ENCODE results near the gene PHYHD1. TPM values are rescaled to one million over a fixed set of nuclear protein-coding genes. Genes with fewer than 3 reads are reported as not detected.

PHYHD1 gene
- total RNA-seq, 2 donors from 2014 or later: 0.24 to 1.1 TPM

- H3K4me3 Mint-ChIP-seq: no peak overlapping the region
- peak overlapping the region; percentile 31 to 88 for H3K27ac Mint-ChIP-seq
- H3K9me3 Mint-ChIP-seq: no peaks in the 10 kb centered on the region
- H3K36me3 Mint-ChIP-seq: no peaks in the 10 kb centered on the region
- DNase-seq (ENCODE audit: low spot score) (no peak), ATAC-seq (peak; percentile 88 to 89)
- no peaks in the 10 kb centered on the region for H3K27me3 Mint-ChIP-seq
- H3K4me1 Mint-ChIP-seq (ENCODE audit: low read depth in 2 of 2): peaks cover 35 to 38% of the 10 kb centered on the region in 2 donors
These were observed 28.4 kb upstream of the PHYHD1 start for GRCh38 chr9:128892221-128892921.

- H3K27me3 Mint-ChIP-seq: no peaks in the 10 kb centered on the region
- DNase-seq (ENCODE audit: low spot score) (no peak), ATAC-seq (peak in 1 of 2 donors; percentile 34)
- H3K4me1 Mint-ChIP-seq (ENCODE audit: low read depth in 2 of 2): peaks cover 39 to 42% of the 10 kb centered on the region in 2 donors
- H3K9me3 Mint-ChIP-seq: no peaks in the 10 kb centered on the region
- peak overlapping the region; percentile 61 to 88 for H3K27ac Mint-ChIP-seq
- H3K4me3 Mint-ChIP-seq: no peak overlapping the region
- H3K36me3 Mint-ChIP-seq: no peaks in the 10 kb centered on the region
These were observed 27.4 kb upstream of the PHYHD1 start for GRCh38 chr9:128893354-128893753.

- no peak for DNase-seq (ENCODE audit: low spot score)
- no peaks in the 10 kb centered on the region for H3K27me3 Mint-ChIP-seq
- peak overlapping the region; percentile 17 to 71 for H3K27ac Mint-ChIP-seq
- H3K4me1 Mint-ChIP-seq (ENCODE audit: low read depth in 2 of 2): peaks cover 44 to 46% of the 10 kb centered on the region in 2 donors
- peak overlapping the region; percentile 20 for H3K4me3 Mint-ChIP-seq
- no peaks in the 10 kb centered on the region for H3K36me3 Mint-ChIP-seq
- ATAC-seq: no peak
- no peaks in the 10 kb centered on the region for H3K9me3 Mint-ChIP-seq
These were observed 26.0 kb upstream of the PHYHD1 start for GRCh38 chr9:128894764-128895163.

- Mint-ChIP-seq H3K4me3 (no peak overlapping the region), H3K4me1 (ENCODE audit: low read depth in 2 of 2) (peaks cover 47 to 53% of the 10 kb centered on the region in 2 donors), H3K27me3 (no peaks in the 10 kb centered on the region), H3K27ac (peak overlapping the region; percentile 71 to 91), H3K9me3 (no peaks in the 10 kb centered on the region), H3K36me3 (no peaks in the 10 kb centered on the region)
- ATAC-seq (no peak), DNase-seq (ENCODE audit: low spot score) (no peak)
These were observed 25.2 kb upstream of the PHYHD1 start for GRCh38 chr9:128895556-128895955.

- Mint-ChIP-seq H3K4me3 (peak overlapping the region; percentile 38), H3K4me1 (ENCODE audit: low read depth in 2 of 2) (peaks cover 49 to 58% of the 10 kb centered on the region in 2 donors), H3K9me3 (no peaks in the 10 kb centered on the region), H3K27ac (peak overlapping the region; percentile 91), H3K36me3 (no peaks in the 10 kb centered on the region), H3K27me3 (no peaks in the 10 kb centered on the region)
- no peak for ATAC-seq
- no peak for DNase-seq (ENCODE audit: low spot score)
These were observed 22.4 kb upstream of the PHYHD1 start for GRCh38 chr9:128898382-128898781.

- Mint-ChIP-seq H3K4me1 (ENCODE audit: low read depth in 2 of 2) (peaks cover 48 to 56% of the 10 kb centered on the region in 2 donors), H3K36me3 (no peaks in the 10 kb centered on the region), H3K27me3 (no peaks in the 10 kb centered on the region), H3K4me3 (peak overlapping the region; percentile 80), H3K9me3 (no peaks in the 10 kb centered on the region), H3K27ac (peak overlapping the region; percentile 91)
- ATAC-seq (no peak), DNase-seq (ENCODE audit: low spot score) (no peak)
These were observed 21.8 kb upstream of the PHYHD1 start for GRCh38 chr9:128898845-128899565.

- Mint-ChIP-seq H3K36me3 (no peaks in the 10 kb centered on the region), H3K4me3 (peak overlapping the region; percentile 80), H3K27me3 (no peaks in the 10 kb centered on the region), H3K4me1 (ENCODE audit: low read depth in 2 of 2) (peaks cover 47 to 54% of the 10 kb centered on the region in 2 donors), H3K9me3 (no peaks in the 10 kb centered on the region), H3K27ac (peak overlapping the region; percentile 91)
- ATAC-seq (peak; percentile 48 to 77), DNase-seq (ENCODE audit: low spot score) (no peak)
These were observed 21.0 kb upstream of the PHYHD1 start for GRCh38 chr9:128899566-128900322.

- DNase-seq (ENCODE audit: low spot score) (no peak), ATAC-seq (no peak)
- peaks cover 40 to 43% of the 10 kb centered on the region in 2 donors for H3K4me1 Mint-ChIP-seq (ENCODE audit: low read depth in 2 of 2)
- H3K9me3 Mint-ChIP-seq: no peaks in the 10 kb centered on the region
- H3K27me3 Mint-ChIP-seq: no peaks in the 10 kb centered on the region
- no peaks in the 10 kb centered on the region for H3K36me3 Mint-ChIP-seq
- no peak overlapping the region for H3K4me3 Mint-ChIP-seq
- peak overlapping the region; percentile 64 to 91 for H3K27ac Mint-ChIP-seq
These were observed 19.4 kb upstream of the PHYHD1 start for GRCh38 chr9:128901379-128901778.

GRCh38 chr9:128901822-128902221 is 19.0 kb upstream of the PHYHD1 start:
- Mint-ChIP-seq H3K4me3 (peak overlapping the region; percentile 69), H3K36me3 (no peaks in the 10 kb centered on the region), H3K27me3 (no peaks in the 10 kb centered on the region), H3K9me3 (no peaks in the 10 kb centered on the region), H3K27ac (peak overlapping the region; percentile 82 to 91), H3K4me1 (ENCODE audit: low read depth in 2 of 2) (peaks cover 38% of the 10 kb centered on the region in 2 donors)
- DNase-seq (ENCODE audit: low spot score): no peak
- peak; percentile 2 to 4 for ATAC-seq

GRCh38 chr9:128902351-128903078 is 18.3 kb upstream of the PHYHD1 start:
- ATAC-seq: peak; percentile 87 to 96
- Mint-ChIP-seq H3K4me3 (peak overlapping the region; percentile 69), H3K36me3 (peaks cover 2% of the 10 kb centered on the region), H3K27me3 (no peaks in the 10 kb centered on the region), H3K9me3 (no peaks in the 10 kb centered on the region), H3K4me1 (ENCODE audit: low read depth in 2 of 2) (peaks cover 34 to 38% of the 10 kb centered on the region in 2 donors), H3K27ac (peak overlapping the region; percentile 82 to 91)
- DNase-seq (ENCODE audit: low spot score): peak; percentile 85

GRCh38 chr9:128903079-128903461 is 17.7 kb upstream of the PHYHD1 start:
- no peak for ATAC-seq
- Mint-ChIP-seq H3K4me1 (ENCODE audit: low read depth in 2 of 2) (peaks cover 33 to 39% of the 10 kb centered on the region in 2 donors), H3K27me3 (no peaks in the 10 kb centered on the region), H3K36me3 (peaks cover 4% of the 10 kb centered on the region), H3K27ac (peak overlapping the region; percentile 82 to 91), H3K9me3 (no peaks in the 10 kb centered on the region), H3K4me3 (no peak overlapping the region)
- no peak for DNase-seq (ENCODE audit: low spot score)

GRCh38 chr9:128903871-128904620 is 16.7 kb upstream of the PHYHD1 start:
- no peak for ATAC-seq
- Mint-ChIP-seq H3K36me3 (peaks cover 7% of the 10 kb centered on the region), H3K9me3 (no peaks in the 10 kb centered on the region), H3K27ac (peak overlapping the region in 1 of 2 donors; percentile 91), H3K4me3 (no peak overlapping the region), H3K27me3 (no peaks in the 10 kb centered on the region), H3K4me1 (ENCODE audit: low read depth in 2 of 2) (peaks cover 31 to 35% of the 10 kb centered on the region in 2 donors)
- DNase-seq (ENCODE audit: low spot score): no peak

- H3K27me3 Mint-ChIP-seq: no peaks in the 10 kb centered on the region
- no peak overlapping the region for H3K4me3 Mint-ChIP-seq
- H3K4me1 Mint-ChIP-seq (ENCODE audit: low read depth in 2 of 2): peaks cover 28 to 34% of the 10 kb centered on the region in 2 donors
- DNase-seq (ENCODE audit: low spot score) (no peak), ATAC-seq (no peak)
- H3K9me3 Mint-ChIP-seq: no peaks in the 10 kb centered on the region
- H3K36me3 Mint-ChIP-seq: peaks cover 9% of the 10 kb centered on the region
- peak overlapping the region in 1 of 2 donors; percentile 50 for H3K27ac Mint-ChIP-seq
These were observed 14.8 kb upstream of the PHYHD1 start for GRCh38 chr9:128905964-128906363.
